Measurements from ENCODE around the gene SMTN.

Gene SMTN

DNA sequence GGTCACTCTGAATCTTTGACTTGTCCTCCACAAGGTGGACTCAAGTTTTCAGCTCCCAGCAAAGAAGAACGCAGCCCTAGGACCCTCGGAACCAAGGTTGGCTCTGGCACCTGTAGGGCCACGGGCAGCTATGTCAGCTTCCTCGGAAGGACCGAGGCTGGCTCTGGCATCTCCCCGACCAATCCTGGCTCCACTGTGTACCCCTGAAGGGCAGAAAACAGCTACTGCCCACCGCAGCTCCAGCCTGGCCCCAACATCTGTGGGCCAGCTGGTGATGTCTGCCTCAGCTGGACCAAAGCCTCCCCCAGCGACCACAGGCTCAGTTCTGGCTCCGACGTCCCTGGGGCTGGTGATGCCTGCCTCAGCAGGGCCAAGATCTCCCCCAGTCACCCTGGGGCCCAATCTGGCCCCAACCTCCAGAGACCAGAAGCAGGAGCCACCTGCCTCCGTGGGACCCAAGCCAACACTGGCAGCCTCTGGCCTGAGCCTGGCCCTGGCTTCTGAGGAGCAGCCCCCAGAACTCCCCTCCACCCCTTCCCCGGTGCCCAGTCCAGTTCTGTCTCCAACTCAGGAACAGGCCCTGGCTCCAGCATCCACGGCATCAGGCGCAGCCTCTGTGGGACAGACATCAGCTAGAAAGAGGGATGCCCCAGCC, 43.8 kb downstream of the SMTN start:
- H3K4me3 ChIP-seq = no peak overlapping the region
- no peaks in the 10 kb centered on the region for H4K20me1 ChIP-seq
- peak overlapping the region in 2 of 11 experiments; percentile 8 to 10; a peak in 1 of 22 replicates for H3K9ac ChIP-seq
- peak overlapping the region in 3 of 11 experiments; percentile 69 to 82 (median 73); a peak in 4 of 22 replicates for H3K4me2 ChIP-seq
- no peaks in the 10 kb centered on the region for H3K27me3 ChIP-seq
- H3K36me3 ChIP-seq = no peaks in the 10 kb centered on the region
- no peak overlapping the region for H3K27ac ChIP-seq
- no peaks in the 10 kb centered on the region for H3K9me3 ChIP-seq (replicated peaks in 1 of 11)
- TF ChIP-seq Cebpa-rat (IDR thresholded peaks at IDR 0.05) = no peak
- peaks cover 4 to 31% (median 26%) of the 10 kb centered on the region in 10 experiments; a peak in 17 of 20 replicates for H3K4me1 ChIP-seq

DNA sequence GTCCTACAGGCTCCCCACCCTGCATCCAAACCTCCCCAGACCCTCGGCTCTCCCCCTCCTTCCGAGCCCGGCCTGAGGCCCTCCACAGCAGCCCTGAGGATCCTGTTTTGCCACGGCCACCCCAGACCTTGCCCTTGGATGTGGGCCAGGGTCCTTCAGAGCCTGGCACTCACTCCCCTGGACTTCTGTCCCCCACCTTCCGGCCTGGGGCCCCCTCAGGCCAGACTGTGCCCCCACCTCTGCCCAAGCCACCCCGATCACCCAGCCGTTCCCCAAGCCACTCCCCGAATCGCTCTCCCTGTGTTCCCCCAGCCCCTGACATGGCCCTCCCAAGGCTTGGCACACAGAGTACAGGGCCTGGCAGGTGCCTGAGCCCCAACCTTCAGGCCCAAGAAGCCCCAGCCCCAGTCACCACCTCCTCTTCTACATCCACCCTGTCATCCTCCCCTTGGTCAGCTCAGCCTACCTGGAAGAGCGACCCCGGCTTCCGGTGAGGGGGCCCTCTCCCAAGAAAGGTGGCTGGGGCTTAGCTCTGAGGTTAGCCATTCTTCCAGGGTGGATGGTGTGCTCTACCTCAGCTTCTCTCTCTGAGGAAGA, 44.5 kb downstream of the SMTN start:
- Histone ChIP-seq H3K9me3 (replicated peaks in 1 of 11) (no peaks in the 10 kb centered on the region), H4K20me1 (no peaks in the 10 kb centered on the region), H3K4me1 (peaks cover 4 to 25% (median 22%) of the 10 kb centered on the region in 10 experiments; a peak in 17 of 20 replicates), H3K36me3 (no peaks in the 10 kb centered on the region), H3K27me3 (no peaks in the 10 kb centered on the region), H3K4me2 (peak overlapping the region in 8 of 11 experiments; percentile 57 to 82 (median 69); a peak in 16 of 22 replicates), H3K27ac (no peak overlapping the region), H3K9ac (peak overlapping the region in 2 of 11 experiments; percentile 8 to 10; a peak in 1 of 22 replicates), H3K4me3 (no peak overlapping the region)
- TF ChIP-seq Cebpa-rat (IDR thresholded peaks at IDR 0.05) = no peak

DNA sequence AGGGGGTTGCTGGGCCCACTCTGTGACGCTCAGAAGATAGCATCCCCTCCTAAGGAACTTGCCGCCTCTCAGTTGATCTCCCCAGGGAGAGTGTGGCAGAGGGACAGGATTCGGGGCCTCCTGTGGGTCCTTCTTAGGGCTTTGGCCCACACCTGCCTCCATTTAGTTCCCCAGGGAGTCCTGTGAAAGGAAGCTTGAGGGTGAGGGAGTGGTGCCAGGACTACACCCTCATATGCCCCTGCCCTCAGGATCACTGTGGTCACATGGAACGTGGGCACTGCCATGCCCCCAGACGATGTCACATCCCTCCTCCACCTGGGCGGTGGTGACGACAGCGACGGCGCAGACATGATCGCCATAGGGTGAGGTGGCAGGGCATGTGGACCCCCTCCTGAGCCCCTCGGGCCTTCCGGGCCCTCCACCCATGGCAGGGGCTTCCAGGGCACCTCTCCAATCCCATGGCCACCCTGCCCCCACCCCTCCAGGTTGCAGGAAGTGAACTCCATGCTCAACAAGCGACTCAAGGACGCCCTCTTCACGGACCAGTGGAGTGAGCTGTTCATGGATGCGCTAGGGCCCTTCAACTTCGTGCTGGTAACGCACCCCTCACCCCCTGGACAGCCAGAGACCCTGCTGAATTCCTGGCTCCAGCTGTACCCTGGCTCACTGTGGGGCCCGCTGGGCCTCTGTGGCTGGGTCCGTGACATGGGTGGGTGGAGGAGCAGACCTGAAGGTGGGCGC, 45.2 kb downstream of the SMTN start:
- H3K4me3 ChIP-seq = no peak overlapping the region
- H4K20me1 ChIP-seq = no peaks in the 10 kb centered on the region
- no peak for TF ChIP-seq Cebpa-rat (IDR thresholded peaks at IDR 0.05)
- no peaks in the 10 kb centered on the region for H3K36me3 ChIP-seq
- H3K4me1 ChIP-seq = peaks cover 4 to 25% (median 21%) of the 10 kb centered on the region in 10 experiments; a peak in 17 of 20 replicates
- no peak overlapping the region for H3K27ac ChIP-seq
- H3K9me3 ChIP-seq (replicated peaks in 1 of 11) = no peaks in the 10 kb centered on the region
- no peaks in the 10 kb centered on the region for H3K27me3 ChIP-seq
- H3K9ac ChIP-seq = no peak overlapping the region
- H3K4me2 ChIP-seq = peak overlapping the region in 10 of 11 experiments; percentile 9 to 82 (median 66); a peak in 18 of 22 replicates

DNA sequence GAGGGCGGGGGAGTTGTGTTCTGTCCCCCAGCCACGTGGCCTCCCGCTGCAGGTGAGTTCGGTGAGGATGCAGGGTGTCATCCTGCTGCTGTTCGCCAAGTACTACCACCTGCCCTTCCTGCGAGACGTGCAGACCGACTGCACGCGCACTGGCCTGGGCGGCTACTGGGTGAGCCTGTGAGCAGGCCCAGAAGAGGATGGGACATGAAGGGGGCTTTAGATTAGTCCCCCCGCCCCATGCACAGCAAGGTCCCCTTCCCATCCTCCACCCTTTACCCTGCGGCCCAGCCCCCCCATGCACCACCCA, 45.7 kb downstream of the SMTN start:
- Histone ChIP-seq H3K4me1 (peaks cover 4 to 25% (median 21%) of the 10 kb centered on the region in 10 experiments; a peak in 17 of 20 replicates), H3K9ac (no peak overlapping the region), H3K27ac (no peak overlapping the region), H3K9me3 (replicated peaks in 1 of 11) (no peaks in the 10 kb centered on the region), H3K36me3 (no peaks in the 10 kb centered on the region), H4K20me1 (no peaks in the 10 kb centered on the region), H3K4me3 (no peak overlapping the region), H3K4me2 (peak overlapping the region in 10 of 11 experiments; percentile 9 to 82 (median 66); a peak in 18 of 22 replicates), H3K27me3 (no peaks in the 10 kb centered on the region)
- TF ChIP-seq Cebpa-rat (IDR thresholded peaks at IDR 0.05) = no peak

DNA sequence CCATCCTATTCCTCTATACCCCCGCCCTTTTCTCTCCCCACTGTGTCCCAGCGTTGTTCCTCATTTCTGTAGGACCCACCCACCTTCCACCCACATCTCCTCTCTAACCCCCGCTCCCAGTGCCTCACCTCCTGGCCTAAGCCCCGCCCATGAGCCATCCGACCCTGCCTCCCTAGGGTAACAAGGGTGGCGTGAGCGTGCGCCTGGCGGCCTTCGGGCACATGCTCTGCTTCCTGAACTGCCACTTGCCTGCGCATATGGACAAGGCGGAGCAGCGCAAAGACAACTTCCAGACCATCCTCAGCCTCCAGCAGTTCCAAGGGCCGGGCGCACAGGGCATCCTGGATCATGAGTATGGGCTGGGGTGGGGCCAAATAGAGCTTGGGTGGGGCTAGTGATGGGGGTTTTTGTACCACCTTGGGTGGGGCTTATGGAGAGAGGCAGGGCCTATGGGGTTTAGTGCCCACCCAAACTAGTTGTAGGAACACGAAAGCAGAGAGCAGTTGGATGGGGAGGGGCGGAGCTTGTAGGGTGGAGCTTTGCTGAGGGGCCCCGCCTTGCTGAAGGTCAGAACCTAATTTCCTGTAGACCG, 46.2 kb downstream of the SMTN start:
- no peak overlapping the region for H3K27ac ChIP-seq
- H3K9ac ChIP-seq = no peak overlapping the region
- no peak for TF ChIP-seq Cebpa-rat (IDR thresholded peaks at IDR 0.05)
- no peak overlapping the region for H3K4me3 ChIP-seq
- H3K4me2 ChIP-seq = peak overlapping the region in 6 of 11 experiments; percentile 9 to 73 (median 58); a peak in 7 of 22 replicates
- H3K4me1 ChIP-seq = peaks cover 4 to 25% (median 21%) of the 10 kb centered on the region in 10 experiments; a peak in 17 of 20 replicates
- no peaks in the 10 kb centered on the region for H3K9me3 ChIP-seq (replicated peaks in 1 of 11)
- H3K27me3 ChIP-seq = no peaks in the 10 kb centered on the region
- H4K20me1 ChIP-seq = no peaks in the 10 kb centered on the region
- H3K36me3 ChIP-seq = no peaks in the 10 kb centered on the region

DNA sequence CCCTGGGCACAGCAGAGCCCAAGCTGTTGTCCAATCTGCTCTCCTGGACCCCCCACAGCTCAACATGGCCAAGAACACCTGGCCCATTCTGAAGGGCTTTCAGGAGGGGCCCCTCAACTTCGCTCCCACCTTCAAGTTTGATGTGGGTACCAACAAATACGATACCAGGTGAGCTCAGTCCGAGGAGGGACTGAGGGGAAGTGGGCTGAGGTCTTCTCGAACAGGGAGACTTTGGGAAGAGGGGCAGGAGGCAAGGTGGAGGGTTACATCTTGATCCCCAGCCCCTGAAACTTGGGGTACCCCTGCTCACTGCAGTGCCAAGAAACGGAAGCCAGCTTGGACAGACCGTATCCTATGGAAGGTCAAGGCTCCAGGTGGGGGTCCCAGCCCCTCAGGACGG, 47.0 kb downstream of the SMTN start:
- H3K9me3 ChIP-seq (replicated peaks in 1 of 11) = no peaks in the 10 kb centered on the region
- H3K4me2 ChIP-seq = no peak overlapping the region

DNA sequence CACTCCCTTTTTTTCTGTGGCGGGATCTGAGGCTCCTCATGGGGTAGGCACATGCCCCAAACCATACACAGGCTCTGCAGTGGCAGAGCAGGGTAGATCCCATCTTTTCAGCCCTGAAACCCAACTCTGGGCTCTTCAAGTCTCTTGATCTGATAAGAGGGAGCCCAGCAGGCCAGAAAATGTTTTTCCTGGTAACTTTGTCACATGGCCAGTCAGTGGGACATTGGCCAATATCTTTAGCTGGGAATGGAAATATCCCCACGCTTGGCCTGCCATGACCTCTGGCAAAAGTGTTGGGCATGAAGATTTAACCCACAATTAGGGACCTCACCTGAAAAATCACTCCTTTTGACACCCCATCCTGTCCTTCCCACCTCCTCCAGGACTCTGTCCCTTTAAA, 49.8 kb downstream of the SMTN start:
- H3K27ac ChIP-seq = no peak overlapping the region
- no peak overlapping the region for H3K9ac ChIP-seq
- no peaks in the 10 kb centered on the region for H3K27me3 ChIP-seq
- no peak overlapping the region for H3K4me3 ChIP-seq
- no peak overlapping the region for H3K4me2 ChIP-seq
- no peak for TF ChIP-seq Cebpa-rat (IDR thresholded peaks at IDR 0.05)
- no peaks in the 10 kb centered on the region for H4K20me1 ChIP-seq
- H3K4me1 ChIP-seq = peaks cover 4 to 15% (median 13%) of the 10 kb centered on the region in 10 experiments; a peak in 17 of 20 replicates
- no peaks in the 10 kb centered on the region for H3K36me3 ChIP-seq
- H3K9me3 ChIP-seq (replicated peaks in 1 of 11) = no peaks in the 10 kb centered on the region

More for the DNA sequence above, 47.0 kb downstream of the SMTN start:
- no peaks in the 10 kb centered on the region for H3K36me3 ChIP-seq
- H3K4me3 ChIP-seq = no peak overlapping the region
- no peaks in the 10 kb centered on the region for H4K20me1 ChIP-seq
- H3K9ac ChIP-seq = no peak overlapping the region
- H3K4me1 ChIP-seq = peaks cover 4 to 25% (median 21%) of the 10 kb centered on the region in 10 experiments; a peak in 17 of 20 replicates
- no peak overlapping the region for H3K27ac ChIP-seq
- no peak for TF ChIP-seq Cebpa-rat (IDR thresholded peaks at IDR 0.05)
- H3K27me3 ChIP-seq = no peaks in the 10 kb centered on the region

DNA sequence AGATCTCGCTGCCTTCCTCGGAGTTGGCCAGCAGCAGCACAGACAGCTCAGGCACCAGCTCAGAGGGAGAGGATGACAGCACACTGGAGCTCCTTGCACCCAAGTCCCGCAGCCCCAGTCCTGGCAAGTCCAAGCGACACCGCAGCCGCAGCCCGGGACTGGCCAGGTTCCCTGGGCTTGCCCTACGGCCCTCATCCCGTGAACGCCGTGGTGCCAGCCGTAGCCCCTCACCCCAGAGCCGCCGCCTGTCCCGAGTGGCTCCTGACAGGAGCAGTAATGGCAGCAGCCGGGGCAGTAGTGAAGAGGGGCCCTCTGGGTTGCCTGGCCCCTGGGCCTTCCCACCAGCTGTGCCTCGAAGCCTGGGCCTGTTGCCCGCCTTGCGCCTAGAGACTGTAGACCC, 52.8 kb downstream of the SMTN start:
- TF ChIP-seq Cebpa-rat (IDR thresholded peaks at IDR 0.05) = no peak
- Histone ChIP-seq H3K27ac (no peak overlapping the region), H4K20me1 (no peaks in the 10 kb centered on the region; a peak in 1 of 22 replicates), H3K9me3 (replicated peaks in 1 of 11) (no peaks in the 10 kb centered on the region), H3K36me3 (no peaks in the 10 kb centered on the region), H3K9ac (no peak overlapping the region), H3K4me2 (no peak overlapping the region), H3K4me3 (no peak overlapping the region), H3K27me3 (no peaks in the 10 kb centered on the region), H3K4me1 (no peaks in the 10 kb centered on the region)

DNA sequence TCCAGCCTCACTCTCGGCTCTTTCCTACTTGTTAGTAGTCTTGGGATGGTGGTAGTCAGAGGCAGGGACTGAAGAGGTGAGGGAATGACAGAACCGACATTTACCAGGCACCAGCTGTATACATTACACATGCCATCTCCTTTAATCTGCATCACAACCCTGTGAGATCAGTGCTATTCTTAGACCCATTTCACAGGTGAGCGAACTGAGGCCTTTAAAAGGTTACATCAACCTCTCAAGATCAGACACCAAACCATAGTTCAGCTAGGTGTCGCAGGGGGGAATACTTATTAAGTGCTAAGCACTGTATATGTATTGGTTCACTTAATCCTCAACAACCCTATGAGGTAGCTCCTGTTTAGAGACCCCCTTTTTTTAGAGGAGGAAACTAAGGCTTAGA, 53.6 kb downstream of the SMTN start:
- H3K36me3 ChIP-seq = no peaks in the 10 kb centered on the region
- TF ChIP-seq Cebpa-rat (IDR thresholded peaks at IDR 0.05) = no peak
- no peaks in the 10 kb centered on the region for H3K9me3 ChIP-seq (replicated peaks in 1 of 11)
- H4K20me1 ChIP-seq = no peaks in the 10 kb centered on the region; a peak in 1 of 22 replicates
- no peaks in the 10 kb centered on the region for H3K4me1 ChIP-seq
- no peak overlapping the region for H3K4me3 ChIP-seq
- no peak overlapping the region for H3K9ac ChIP-seq
- no peaks in the 10 kb centered on the region for H3K27me3 ChIP-seq
- H3K4me2 ChIP-seq = no peak overlapping the region
- no peak overlapping the region for H3K27ac ChIP-seq
